B cell (primary cell): ENCODE measurements around the gene UCMA. TPM values are rescaled to one million over a fixed set of nuclear protein-coding genes. Genes with fewer than 3 reads are reported as not detected.

Experiments
- ATAC-seq: fragments of 200-7000 bp; cut with Tn5 transposase; one replicate; pipeline ENCODE4 v1.10.0; 2021; ENCODE audit warnings: low read depth, mild to moderate bottlenecking, moderate number of reproducible peaks, moderate library complexity
- CTCF ChIA-PET: fragments of 350-600 bp; sonication (Branson Sonifier 250); formaldehyde crosslinking; loops from one replicate; lab custom pipeline; 2021; ENCODE audit warnings: antibody characterized with exemption, inconsistent platforms; lab: Charles Lee
- POLR2A ChIA-PET: fragments of 350-600 bp; sonication (Branson Sonifier 250); formaldehyde crosslinking; loops from one replicate; lab custom pipeline; 2021; ENCODE audit warnings: antibody characterized with exemption; lab: Charles Lee
- DNase-seq: peaks from one replicate; pipeline ENCODE4 v3.0.0; 2013
- H2AFZ ChIP-seq: 2 replicates; pipeline ENCODE4 v1.6.1; 2012; ENCODE audit warnings: mild to moderate bottlenecking, low read depth, low read length; ENCODE audit not compliant: insufficient read depth, poor library complexity, severe bottlenecking
- H3K27ac ChIP-seq, 2 donors: 1 replicate in 1 of 2; 2 replicates in 1 of 2; pipeline ENCODE4 v1.5.1; 2012 to 2013; ENCODE audit warnings: low read length in 2 of 2, mild to moderate bottlenecking in 2 of 2, moderate library complexity in 1 of 2
- H3K27me3 ChIP-seq, 4 experiments: fragments of 200-600 bp in 1 of 4; sonication (generic) in 1 of 4; replicated peaks in 1 of 4; 1 replicate in 2 of 4; 2 replicates in 2 of 4; pipeline versions ENCODE4 v1.6.1 to v1.7.0; 2013 to 2016; ENCODE audit warnings: low read length in 3 of 4, mild to moderate bottlenecking in 2 of 4, mixed read lengths in 1 of 4, moderate library complexity in 1 of 4; ENCODE audit not compliant: insufficient read depth in 4 of 4, control insufficient read depth in 3 of 4; ENCODE audit errors: control extremely low read depth in 1 of 4
- H3K36me3 ChIP-seq, 2 experiments: replicated peaks in 1 of 2; 1 replicate in 1 of 2; 2 replicates in 1 of 2; pipeline versions ENCODE4 v1.6.1 to v1.7.1; 2013; ENCODE audit warnings: low read length in 1 of 2; ENCODE audit not compliant: insufficient read depth in 2 of 2, control insufficient read depth in 1 of 2; ENCODE audit errors: control extremely low read depth in 1 of 2, extremely low read depth in 1 of 2
- H3K4me1 ChIP-seq, 2 donors: fragments of 200-600 bp in 1 of 2; sonication (generic) in 1 of 2; 1 replicate in 1 of 2; 2 replicates in 1 of 2; pipeline versions ENCODE4 v1.5.1 to v1.6.1; 2013 to 2017; ENCODE audit warnings: low read length in 2 of 2; ENCODE audit not compliant: control insufficient read depth in 2 of 2, insufficient read depth in 2 of 2
- H3K4me2 ChIP-seq: replicated peaks from 2 replicates; pipeline ENCODE3; 2012; ENCODE audit warnings: mild to moderate bottlenecking, low read depth, low read length; ENCODE audit not compliant: poor library complexity, severe bottlenecking
- H3K4me3 ChIP-seq, 5 experiments: fragments of 200-600 bp in 1 of 5; sonication (generic) in 1 of 5; 1 replicate in 3 of 5; 2 replicates in 2 of 5; pipeline versions ENCODE4 v1.5.1 to v1.7.0; 2011 to 2016; ENCODE audit warnings: low read length in 4 of 5, mild to moderate bottlenecking in 4 of 5, low read depth in 2 of 5, control low read depth in 1 of 5, moderate library complexity in 1 of 5; ENCODE audit not compliant: insufficient read depth in 1 of 5; ENCODE audit errors: control extremely low read depth in 1 of 5, extremely low read depth in 1 of 5
- H3K79me2 ChIP-seq: fragments of 200-600 bp; sonication (generic); one replicate; pipeline ENCODE4 v1.6.0; 2016; ENCODE audit warnings: low read length; ENCODE audit not compliant: control insufficient read depth, insufficient read depth
- H3K9ac ChIP-seq: fragments of 200-600 bp; sonication (generic); 2 replicates; pipeline ENCODE4 v1.6.1; 2017; ENCODE audit warnings: mild to moderate bottlenecking, low read length, moderate library complexity
- H3K9me3 ChIP-seq, 3 donors: one replicate each; pipeline versions ENCODE4 v1.6.1 to v1.7.1; 2013; ENCODE audit warnings: low read length in 2 of 3; ENCODE audit not compliant: control insufficient read depth in 2 of 3, insufficient read depth in 1 of 3; ENCODE audit errors: control extremely low read depth in 1 of 3
- H4K20me1 ChIP-seq: 2 replicates; pipeline ENCODE4 v1.6.0; 2012; ENCODE audit warnings: mild to moderate bottlenecking, low read length; ENCODE audit not compliant: insufficient read depth, control insufficient read depth, poor library complexity, severe bottlenecking
- H3K27ac Mint-ChIP-seq: one replicate; pipeline ENCODE4 v1.8.0; 2021; ENCODE audit warnings: mixed read lengths
- H3K27me3 Mint-ChIP-seq: one replicate; pipeline ENCODE4 v1.8.0; 2021; ENCODE audit warnings: mixed read lengths
- H3K4me1 Mint-ChIP-seq: one replicate; pipeline ENCODE4 v1.8.0; 2021; ENCODE audit warnings: mixed read lengths
- H3K4me3 Mint-ChIP-seq: one replicate; pipeline ENCODE4 v1.8.0; 2021; ENCODE audit warnings: mixed read lengths
- H3K9me3 Mint-ChIP-seq: one replicate; pipeline ENCODE4 v1.8.0; 2022; ENCODE audit warnings: mixed read lengths; ENCODE audit not compliant: insufficient read depth
- EZH2 ChIP-seq: IDR thresholded peaks from 2 replicates; pipeline ENCODE4 v1.6.1; 2012; ENCODE audit warnings: borderline replicate concordance, low read depth, mild to moderate bottlenecking, moderate library complexity, low read length; ENCODE audit not compliant: insufficient read depth, poor library complexity, severe bottlenecking
- WGBS: methylation state at CpG from one replicate; pipeline ENCODE4 v1.1.5; 2013; ENCODE audit warnings: missing lambda C conversion rate; ENCODE audit not compliant: insufficient coverage; 5-methylcytosine and 5-hydroxymethylcytosine counted together
- intact Hi-C: fragments of 100-400 bp; cut with micrococcal nuclease; formaldehyde crosslinking; loops from one replicate; pipeline ENCODE4 v1.10.0; 2022
- polyA plus RNA-seq: library from polyadenylated mRNA; depleted of rRNA; stranded (reverse); fragments of >200 nt; gene quantifications from 2 replicates; pipeline ENCODE4 v1.2.3, GENCODE V29; 2012
- total RNA-seq, 2 donors: library from RNA; stranded (reverse); fragments of 120-200 nt in 1 of 2; gene quantifications; 1 replicate in 1 of 2; 2 replicates in 1 of 2; pipeline versions ENCODE4 v1.2.3 to v1.2.4, GENCODE V29; 2013 to 2022
- TF ChIP-seq, protein P1 (sequence below): fragments of 200-600 bp; IDR thresholded peaks from one replicate; pipeline ENCODE4 v1.8.0; 2022; ENCODE audit warnings: antibody characterized with exemption, mild to moderate bottlenecking

UCMA gene
- total and polyA plus RNA-seq, 2 donors (not counting 1 experiment from before 2014, with no cell fraction given): not detected

DNA sequence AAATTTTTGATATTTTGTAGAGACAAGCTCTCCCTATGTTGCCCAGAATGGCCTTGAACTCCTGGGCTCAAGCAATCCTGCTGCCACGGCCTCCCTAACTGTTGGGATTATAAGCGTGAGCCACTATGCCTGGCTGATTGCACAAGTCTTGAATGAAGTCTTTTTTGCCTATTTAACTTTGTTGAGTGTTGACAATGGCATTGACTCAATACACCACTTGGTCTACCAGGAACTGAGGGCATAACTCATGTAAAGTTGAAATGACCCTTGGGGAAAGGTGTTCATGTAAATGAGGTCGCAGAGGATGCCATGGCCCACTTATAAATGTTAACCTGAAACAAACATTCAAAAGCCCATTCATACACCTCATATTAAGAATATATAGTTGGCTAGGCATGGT, 7.4 kb upstream of the UCMA start:
- H3K27me3 ChIP-seq: peaks cover 0 to 3% (median 0%) of the 10 kb centered on the region in 4 experiments

DNA sequence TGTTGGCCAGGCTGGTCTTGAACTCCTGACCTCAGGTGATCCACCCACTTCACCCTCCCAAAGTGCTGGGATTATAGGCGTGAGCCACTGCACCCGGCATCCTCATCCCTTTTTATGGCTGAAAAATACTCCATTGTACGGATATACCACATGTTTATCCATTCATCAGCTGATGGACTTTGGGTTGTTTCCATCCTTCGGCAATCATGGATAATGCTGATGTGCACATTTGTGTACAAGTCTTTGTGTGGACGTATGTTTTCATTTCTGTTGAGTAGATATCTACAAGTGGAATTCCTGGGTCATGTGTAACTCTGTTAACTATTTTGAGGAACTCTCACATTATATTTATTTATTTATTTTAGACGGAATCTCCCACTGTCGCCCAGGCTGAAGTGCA, 5.7 kb upstream of the UCMA start:
- H3K27ac ChIP-seq: no peak overlapping the region
- H3K9me3 ChIP-seq: no peaks in the 10 kb centered on the region
- Mint-ChIP-seq H3K27ac (no peak overlapping the region), H3K4me3 (no peak overlapping the region), H3K4me1 (no peaks in the 10 kb centered on the region), H3K27me3 (peaks cover 5% of the 10 kb centered on the region), H3K9me3 (no peaks in the 10 kb centered on the region)
- CTCF ChIA-PET: no interaction called here
- WGBS: 94% methylated on average over 2 of the region's 7 CpGs
- POLR2A ChIA-PET: no interaction called here
- no peak for TF ChIP-seq EZH2
- TF ChIP-seq, protein P1, sequence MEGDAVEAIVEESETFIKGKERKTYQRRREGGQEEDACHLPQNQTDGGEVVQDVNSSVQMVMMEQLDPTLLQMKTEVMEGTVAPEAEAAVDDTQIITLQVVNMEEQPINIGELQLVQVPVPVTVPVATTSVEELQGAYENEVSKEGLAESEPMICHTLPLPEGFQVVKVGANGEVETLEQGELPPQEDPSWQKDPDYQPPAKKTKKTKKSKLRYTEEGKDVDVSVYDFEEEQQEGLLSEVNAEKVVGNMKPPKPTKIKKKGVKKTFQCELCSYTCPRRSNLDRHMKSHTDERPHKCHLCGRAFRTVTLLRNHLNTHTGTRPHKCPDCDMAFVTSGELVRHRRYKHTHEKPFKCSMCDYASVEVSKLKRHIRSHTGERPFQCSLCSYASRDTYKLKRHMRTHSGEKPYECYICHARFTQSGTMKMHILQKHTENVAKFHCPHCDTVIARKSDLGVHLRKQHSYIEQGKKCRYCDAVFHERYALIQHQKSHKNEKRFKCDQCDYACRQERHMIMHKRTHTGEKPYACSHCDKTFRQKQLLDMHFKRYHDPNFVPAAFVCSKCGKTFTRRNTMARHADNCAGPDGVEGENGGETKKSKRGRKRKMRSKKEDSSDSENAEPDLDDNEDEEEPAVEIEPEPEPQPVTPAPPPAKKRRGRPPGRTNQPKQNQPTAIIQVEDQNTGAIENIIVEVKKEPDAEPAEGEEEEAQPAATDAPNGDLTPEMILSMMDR: no peak
- no peaks in the 10 kb centered on the region for H4K20me1 ChIP-seq
- H3K4me3 ChIP-seq: no peak overlapping the region
- H3K27me3 ChIP-seq: peaks cover 0 to 3% (median 0%) of the 10 kb centered on the region in 4 experiments
- no peak overlapping the region for H3K9ac ChIP-seq
- intact Hi-C loops: no loop called here
- no peaks in the 10 kb centered on the region for H3K4me1 ChIP-seq
- H2AFZ ChIP-seq: no peak overlapping the region
- no peak overlapping the region for H3K4me2 ChIP-seq
- H3K79me2 ChIP-seq: no peaks in the 10 kb centered on the region
- DNase-seq (no peak), ATAC-seq (no peak)
- H3K36me3 ChIP-seq: no peaks in the 10 kb centered on the region

More for the DNA sequence above, 7.4 kb upstream of the UCMA start:
- H3K27ac ChIP-seq: no peak overlapping the region
- H3K27me3 Mint-ChIP-seq: peaks cover 5% of the 10 kb centered on the region
- no peak overlapping the region for H3K4me2 ChIP-seq
- no peaks in the 10 kb centered on the region for H4K20me1 ChIP-seq
- H3K27ac Mint-ChIP-seq: no peak overlapping the region
- H3K4me3 ChIP-seq: no peak overlapping the region
- POLR2A ChIA-PET: no interaction called here
- ATAC-seq: no peak
- intact Hi-C loops: no loop called here
- H3K9me3 Mint-ChIP-seq: no peaks in the 10 kb centered on the region
- WGBS: 100% methylated on average over 1 of the region's 3 CpGs
- TF ChIP-seq, protein P1: no peak
- TF ChIP-seq EZH2: no peak
- no peak overlapping the region for H3K4me3 Mint-ChIP-seq
- H2AFZ ChIP-seq: no peak overlapping the region
- H3K9ac ChIP-seq: no peak overlapping the region
- H3K36me3 ChIP-seq: no peaks in the 10 kb centered on the region
- no peaks in the 10 kb centered on the region for H3K4me1 Mint-ChIP-seq
- DNase-seq: no peak
- CTCF ChIA-PET: no interaction called here
- no peaks in the 10 kb centered on the region for H3K9me3 ChIP-seq
- no peaks in the 10 kb centered on the region for H3K79me2 ChIP-seq
- H3K4me1 ChIP-seq: no peaks in the 10 kb centered on the region
